Head of caudate nucleus (tissue), 42 donors: ENCODE results near the gene CENPI.
A peak's percentile ranks its signal among the peaks of the same experiment; 100 is the strongest.
"Not testable (repeated sequence)": the region's sequence is repeated elsewhere in the genome, so short reads cannot be mapped to it uniquely, and the experiment has no call there.

Experiments used
- DNase-seq, 42 donors: peaks; one replicate each; pipeline versions ENCODE4 v3.0.0 to v3.0.0-alpha.2; 2020 to 2021; ENCODE audit warnings: mixed read lengths in 7 of 42
- intact Hi-C: fragments of 100-400 bp; cut with DNase I; formaldehyde crosslinking; loops from one replicate; pipeline ENCODE4 v1.15.0; 2022

CENPI gene

GRCh38 chrX:101097546-101098453 is at the start of gene CENPI:
Gene CENPI (plus strand): TSS chrX:101098204. CDS start chrX:101101071, 2,867 bp downstream.
- DNase-seq: peak; percentile 79 to 96 (median 91)
- intact Hi-C loops: no loop called here

GRCh38 chrX:101051153-101051548 is 46.9 kb upstream of the CENPI start:
- intact Hi-C loops: no loop called here
- DNase-seq: peak in 9 of 42 donors; percentile 1 to 37 (median 9)

GRCh38 chrX:101051549-101052302 is 46.3 kb upstream of the CENPI start, which contains the start of gene TRMT2B:
Gene TRMT2B (minus strand): TSS chrX:101052111. CDS start chrX:101042289, 9,822 bp downstream.
- peak; percentile 44 to 89 (median 78) for DNase-seq
- intact Hi-C loops: no loop called here

GRCh38 chrX:101056551-101056950 is 41.5 kb upstream of the CENPI start:
- intact Hi-C loops, DNase-seq: not testable (repeated sequence)

GRCh38 chrX:101057093-101057714 is 40.8 kb upstream of the CENPI start:
- intact Hi-C loops: no loop called here
- DNase-seq: no peak

GRCh38 chrX:101062176-101062575 is 35.8 kb upstream of the CENPI start:
- intact Hi-C loops: no loop called here
- DNase-seq: no peak

GRCh38 chrX:101071582-101071981 is 26.4 kb upstream of the CENPI start:
- intact Hi-C loops: no loop called here
- no peak for DNase-seq

GRCh38 chrX:101078716-101079598 is 19.0 kb upstream of the CENPI start, which contains the start of gene TMEM35A:
Gene TMEM35A (plus strand): TSS chrX:101078879. CDS start chrX:101079003, 124 bp downstream.
- peak; percentile 3 to 75 (median 40) for DNase-seq
- intact Hi-C loops: no loop called here

GRCh38 chrX:101079736-101080270 is 18.2 kb upstream of the CENPI start:
- DNase-seq: peak in 17 of 42 donors; percentile 4 to 43 (median 16)
- intact Hi-C loops: no loop called here

GRCh38 chrX:101080326-101081124 is 17.5 kb upstream of the CENPI start:
- intact Hi-C loops: no loop called here

GRCh38 chrX:101081231-101081630 is 16.8 kb upstream of the CENPI start:
- DNase-seq: peak in 1 of 42 donors; percentile 1
- intact Hi-C loops: no loop called here

More at GRCh38 chrX:101080326-101081124, 17.5 kb upstream of the CENPI start:
- peak in 4 of 42 donors; percentile 2 to 23 (median 10) for DNase-seq

- intact Hi-C loops: no loop called here
- DNase-seq: no peak
These were observed 6.2 kb upstream of the CENPI start for GRCh38 chrX:101091817-101092216.

GRCh38 chrX:101108284-101108683 is 10.3 kb downstream of the CENPI start:
- DNase-seq: no peak
- intact Hi-C loops: no loop called here

- intact Hi-C loops: no loop called here
- no peak for DNase-seq
These were observed 19.7 kb downstream of the CENPI start for GRCh38 chrX:101117701-101118100.

- intact Hi-C loops: no loop called here
- DNase-seq: no peak
These were observed 38.2 kb downstream of the CENPI start for GRCh38 chrX:101136235-101136634.
